ENCODE results near the gene PYURF.

Gene PYURF

GRCh38 chr4:88517825-88518224, 5.8 kb downstream of the PYURF start:
- no peak for TF ChIP-seq EZH2phosphoT487 (IDR thresholded peaks at IDR 0.05; ENCODE audit: low read depth)
- no peak for TF ChIP-seq CTCF (IDR thresholded peaks at IDR 0.05; ENCODE audit: low read depth, low read length)
- Histone ChIP-seq H3K4me2 (ENCODE audit: low read length) (no peak overlapping the region), H4K20me1 (ENCODE audit: insufficient read depth, low read length) (peaks cover 7% of the 10 kb centered on the region), H3K27ac (ENCODE audit: low read length) (no peak overlapping the region), H3K27me3 (ENCODE audit: low read depth, low read length) (no peaks in the 10 kb centered on the region), H3K4me3 (ENCODE audit: low read length) (no peak overlapping the region), H3K79me2 (ENCODE audit: low read length) (peaks cover 18% of the 10 kb centered on the region), H3K9me3 (ENCODE audit: insufficient read depth, low read length) (no peaks in the 10 kb centered on the region), H3K9ac (ENCODE audit: low read length) (no peak overlapping the region), H3K36me3 (replicated peaks; ENCODE audit: low read depth, low read length) (peaks cover 5% of the 10 kb centered on the region), H2AFZ (ENCODE audit: low read depth, low read length) (no peak overlapping the region), H3K4me1 (ENCODE audit: low read length) (peaks cover 9% of the 10 kb centered on the region)

- peaks cover 5% of the 10 kb centered on the region for H3K36me3 ChIP-seq (replicated peaks; ENCODE audit: low read depth, low read length)
- no peak overlapping the region for H3K4me2 ChIP-seq (ENCODE audit: low read length)
- no peaks in the 10 kb centered on the region for H3K9me3 ChIP-seq (ENCODE audit: insufficient read depth, low read length)
- H3K27me3 ChIP-seq (ENCODE audit: low read depth, low read length) = no peaks in the 10 kb centered on the region
- no peak overlapping the region for H3K4me3 ChIP-seq (ENCODE audit: low read length)
- H3K79me2 ChIP-seq (ENCODE audit: low read length) = peaks cover 8% of the 10 kb centered on the region
- no peak overlapping the region for H3K27ac ChIP-seq (ENCODE audit: low read length)
- no peak overlapping the region for H3K9ac ChIP-seq (ENCODE audit: low read length)
- H4K20me1 ChIP-seq (ENCODE audit: insufficient read depth, low read length) = no peaks in the 10 kb centered on the region
- no peak for TF ChIP-seq CTCF (IDR thresholded peaks at IDR 0.05; ENCODE audit: low read depth, low read length)
- TF ChIP-seq EZH2phosphoT487 (IDR thresholded peaks at IDR 0.05; ENCODE audit: low read depth) = no peak
- no peak overlapping the region for H2AFZ ChIP-seq (ENCODE audit: low read depth, low read length)
- H3K4me1 ChIP-seq (ENCODE audit: low read length) = no peaks in the 10 kb centered on the region
These were observed 6.8 kb downstream of the PYURF start for GRCh38 chr4:88516746-88517145.

- Histone ChIP-seq H3K4me2 (ENCODE audit: low read length) (no peak overlapping the region), H3K4me3 (ENCODE audit: low read length) (no peak overlapping the region), H3K27ac (ENCODE audit: low read length) (no peak overlapping the region), H3K9me3 (ENCODE audit: insufficient read depth, low read length) (no peaks in the 10 kb centered on the region), H3K4me1 (ENCODE audit: low read length) (no peaks in the 10 kb centered on the region), H3K79me2 (ENCODE audit: low read length) (no peaks in the 10 kb centered on the region), H4K20me1 (ENCODE audit: insufficient read depth, low read length) (no peaks in the 10 kb centered on the region), H2AFZ (ENCODE audit: low read depth, low read length) (no peak overlapping the region), H3K9ac (ENCODE audit: low read length) (no peak overlapping the region), H3K27me3 (ENCODE audit: low read depth, low read length) (no peaks in the 10 kb centered on the region), H3K36me3 (replicated peaks; ENCODE audit: low read depth, low read length) (no peaks in the 10 kb centered on the region)
- TF ChIP-seq EZH2phosphoT487 (IDR thresholded peaks at IDR 0.05; ENCODE audit: low read depth) (no peak), CTCF (IDR thresholded peaks at IDR 0.05; ENCODE audit: low read depth, low read length) (no peak)
These were observed 8.7 kb downstream of the PYURF start for GRCh38 chr4:88514557-88515511.

- Histone ChIP-seq H3K4me3 (ENCODE audit: low read length) (no peak overlapping the region), H3K4me2 (ENCODE audit: low read length) (no peak overlapping the region), H2AFZ (ENCODE audit: low read depth, low read length) (no peak overlapping the region), H3K9ac (ENCODE audit: low read length) (no peak overlapping the region), H4K20me1 (ENCODE audit: insufficient read depth, low read length) (no peaks in the 10 kb centered on the region), H3K27ac (ENCODE audit: low read length) (no peak overlapping the region), H3K36me3 (replicated peaks; ENCODE audit: low read depth, low read length) (no peaks in the 10 kb centered on the region), H3K27me3 (ENCODE audit: low read depth, low read length) (no peaks in the 10 kb centered on the region), H3K9me3 (ENCODE audit: insufficient read depth, low read length) (no peaks in the 10 kb centered on the region), H3K4me1 (ENCODE audit: low read length) (peaks cover 16% of the 10 kb centered on the region), H3K79me2 (ENCODE audit: low read length) (no peaks in the 10 kb centered on the region)
- TF ChIP-seq EZH2phosphoT487 (IDR thresholded peaks at IDR 0.05; ENCODE audit: low read depth) (no peak), CTCF (IDR thresholded peaks at IDR 0.05; ENCODE audit: low read depth, low read length) (no peak)
These were observed 12.3 kb downstream of the PYURF start for GRCh38 chr4:88511236-88511635.
